Jurkat, Clone E6-1 (cell line): ENCODE data around the gene RNF123. TPM values are rescaled to one million over a fixed set of nuclear protein-coding genes. Genes with fewer than 3 reads are reported as not detected.

Experiments used
- DNase-seq: peaks from one replicate; pipeline ENCODE4 v3.0.0-alpha.2; 2011; ENCODE audit warnings: low read depth, low spot score
- H3K4me3 ChIP-seq: 2 replicates; pipeline ENCODE4 v1.5.1; 2011; ENCODE audit warnings: mild to moderate bottlenecking, low read length, control low read depth, moderate library complexity
- polyA plus RNA-seq: library from polyadenylated mRNA; unstranded; fragments of >200 nt; gene quantifications from one replicate; pipeline ENCODE4 v1.2.1, GENCODE V29; 2012; ENCODE audit warnings: missing spikeins; ENCODE audit not compliant: insufficient read length, insufficient read depth

The RNF123 gene
- 51.5 TPM for polyA plus RNA-seq

- H3K4me3 ChIP-seq: peak within 1 kb of the TSS; percentile 86
- peak; percentile 86 for DNase-seq
These were observed at the start of gene RNF123, which contains the start of gene MST1 for GRCh38 chr3:49689046-49689907. TSS of gene RNF123 (plus strand) at chr3:49689557. CDS start at chr3:49691166, 1,609 bp downstream. TSS of gene MST1 (minus strand) at chr3:49689474. CDS start at chr3:49688691, 783 bp downstream.

GRCh38 chr3:49641292-49641691 is 48.1 kb upstream of the RNF123 start:
- H3K4me3 ChIP-seq: no peak overlapping the region
- DNase-seq: no peak

GRCh38 chr3:49641921-49642707 is 47.2 kb upstream of the RNF123 start:
- H3K4me3 ChIP-seq: no peak overlapping the region
- DNase-seq: no peak

GRCh38 chr3:49642708-49643145 is 46.6 kb upstream of the RNF123 start:
- no peak for DNase-seq
- H3K4me3 ChIP-seq: no peak overlapping the region

GRCh38 chr3:49644684-49645083 is 44.7 kb upstream of the RNF123 start:
- no peak for DNase-seq
- no peak overlapping the region for H3K4me3 ChIP-seq

GRCh38 chr3:49646236-49646635 is 43.1 kb upstream of the RNF123 start:
- H3K4me3 ChIP-seq: no peak overlapping the region
- no peak for DNase-seq

GRCh38 chr3:49647741-49648140 is 41.6 kb upstream of the RNF123 start:
- no peak overlapping the region for H3K4me3 ChIP-seq
- no peak for DNase-seq

GRCh38 chr3:49648354-49649019 is 40.9 kb upstream of the RNF123 start:
- DNase-seq: no peak
- no peak overlapping the region for H3K4me3 ChIP-seq

- no peak for DNase-seq
- no peak overlapping the region for H3K4me3 ChIP-seq
These were observed 39.8 kb upstream of the RNF123 start for GRCh38 chr3:49649576-49649975.

- no peak for DNase-seq
- no peak overlapping the region for H3K4me3 ChIP-seq
These were observed 39.2 kb upstream of the RNF123 start for GRCh38 chr3:49650177-49650576.

GRCh38 chr3:49650637-49651036 is 38.7 kb upstream of the RNF123 start:
- H3K4me3 ChIP-seq: no peak overlapping the region
- DNase-seq: no peak

GRCh38 chr3:49652218-49652902 is 37.0 kb upstream of the RNF123 start:
- DNase-seq: no peak
- H3K4me3 ChIP-seq: no peak overlapping the region

GRCh38 chr3:49652903-49653415 is 36.4 kb upstream of the RNF123 start:
- no peak for DNase-seq
- H3K4me3 ChIP-seq: no peak overlapping the region

- no peak overlapping the region for H3K4me3 ChIP-seq
- no peak for DNase-seq
These were observed 35.7 kb upstream of the RNF123 start for GRCh38 chr3:49653621-49654020.

GRCh38 chr3:49654176-49654825 is 35.1 kb upstream of the RNF123 start:
- DNase-seq: no peak
- H3K4me3 ChIP-seq: no peak overlapping the region

- H3K4me3 ChIP-seq: no peak overlapping the region
- DNase-seq: peak; percentile 57
These were observed 34.3 kb upstream of the RNF123 start for GRCh38 chr3:49654955-49655556.

GRCh38 chr3:49655731-49656285 is 33.5 kb upstream of the RNF123 start:
- no peak overlapping the region for H3K4me3 ChIP-seq
- DNase-seq: no peak
